Heart left ventricle (tissue), 16 donors: ENCODE measurements around the gene SPATA25. TPM values are rescaled to one million over a fixed set of nuclear protein-coding genes. Genes with fewer than 3 reads are reported as not detected.

Experiments used
- ATAC-seq, 4 donors: fragments of 200-7000 bp; cut with Tn5 transposase; one replicate each; pipeline ENCODE4 v1.9.1; 2020 to 2022; ENCODE audit warnings: moderate library complexity in 4 of 4, mild to moderate bottlenecking in 3 of 4, moderate number of reproducible peaks in 1 of 4
- DNase-seq, 5 donors: peaks; one replicate each; pipeline ENCODE4 v3.0.0-alpha.2; 2020
- H3K27ac ChIP-seq, 12 donors: fragments of 200-600 bp; sonication (generic) in 4 of 12; one replicate each; pipeline versions ENCODE4 v1.5.0 to v1.8.0; 2016 to 2022; ENCODE audit warnings: mild to moderate bottlenecking in 2 of 12
- H3K27me3 ChIP-seq, 9 donors: fragments of 200-600 bp; sonication (generic) in 2 of 9; one replicate each; pipeline versions ENCODE4 v1.5.1 to v1.8.0; 2016 to 2022; ENCODE audit warnings: mild to moderate bottlenecking in 3 of 9
- H3K36me3 ChIP-seq, 9 donors: fragments of 200-600 bp; sonication (generic) in 2 of 9; one replicate each; pipeline versions ENCODE4 v1.5.0 to v1.8.0; 2018 to 2022; ENCODE audit warnings: mild to moderate bottlenecking in 2 of 9
- H3K4me1 ChIP-seq, 12 donors: fragments of 200-600 bp; sonication (generic) in 4 of 12; one replicate each; pipeline versions ENCODE4 v1.5.0 to v1.8.0; 2016 to 2022; ENCODE audit warnings: mild to moderate bottlenecking in 3 of 12
- H3K4me3 ChIP-seq, 12 donors: fragments of 200-600 bp; sonication (generic) in 4 of 12; one replicate each; pipeline versions ENCODE4 v1.5.0 to v1.8.0; 2017 to 2022; ENCODE audit warnings: mild to moderate bottlenecking in 9 of 12, moderate library complexity in 4 of 12
- H3K9me3 ChIP-seq, 12 donors: fragments of 200-600 bp; sonication (generic) in 4 of 12; one replicate each; pipeline versions ENCODE4 v1.5.0 to v1.8.0; 2016 to 2022; ENCODE audit warnings: mild to moderate bottlenecking in 1 of 12
- POLR2A ChIP-seq, 2 donors: fragments of 450-650 bp; IDR thresholded peaks; one replicate each; pipeline ENCODE4 v1.6.1; 2017; ENCODE audit warnings: antibody characterized with exemption in 2 of 2, mild to moderate bottlenecking in 2 of 2, moderate library complexity in 2 of 2
- WGBS, 4 donors: extraction: QIAGEN DNeasy Blood & Tissue Kit in 2 of 4; methylation state at CpG; one replicate each; pipeline versions ENCODE4 v1.1.5 to v1.1.7; 2013 to 2018; 5-methylcytosine and 5-hydroxymethylcytosine counted together
- intact Hi-C, 10 donors: fragments of 100-400 bp; cut with DNase I; formaldehyde crosslinking; loops; one replicate each; pipeline versions ENCODE4 v1.11.1 to v1.14.2; 2022
- polyA plus RNA-seq, 2 donors: library from polyadenylated mRNA; stranded (reverse); fragments of 200-250 nt; gene quantifications; one replicate each; pipeline ENCODE4 v1.2.3, GENCODE V29; 2013
- total RNA-seq, 9 donors: library from RNA; depleted of rRNA in 2 of 9; stranded (reverse); fragments of >200 nt in 2 of 9; fragmentation: NEBNext Ultra II Directional in 3 of 9; extraction: Animal tissue kit (Norgen Biotek cat#: 25700) in 3 of 9; gene quantifications; one replicate each; pipeline versions ENCODE4 v1.1.0 to v1.2.4, GENCODE V29; 2016 to 2023
- TF ChIP-seq, protein P1 (sequence below), 12 donors: fragments of 200-600 bp; sonication (generic) in 4 of 12; IDR thresholded peaks; one replicate each; pipeline versions ENCODE4 v1.5.0 to v1.8.0; 2018 to 2022; ENCODE audit warnings: antibody characterized with exemption in 12 of 12, mild to moderate bottlenecking in 5 of 12
- donor health status: ischemic (EF 13 %, LVEDD 7.1; RV severe dilation, severe dysfunction).
- donor health status: healthy with polysubstance abuse.
- donor health status: DM: no; HTN: yes; CAD: no.
- donor health status: DM: no; HTN: no; CAD: no.
- donor health status: ischemic (EF 25% LVEDD 6.9; RV normal size, moderate dysfunction).
- donor health status: ischemic (EF 25% LVEDD 5.7; RV mildly dilated, moderate dysfunction).
- donor health status: healthy.
- donor health status: DM: yes; HTN: yes; CAD: no.
- donor health status: ischemic (EF 35%, LVEDD 5.7; RV mildly dilated, moderate dysfunction).
- donor health status: nonischemic (EF 11% LVEDD 7.7; RV severe dilation, severe dysfunction).
- donor health status: DM: yes; HTN: yes; CAD: no.
- donor health status: PGD.
- donor health status: ischemic (EF 29% LVEDD 5.4; RV normal size, mild dysfunction).
- donor health status: nonischemic (EF 23%, LVEDD 6.1; RV moderate dilation, normal function).

The SPATA25 gene
- total and polyA plus RNA-seq, 11 donors, result 0.58 to 4.0 (median 1.8) TPM; not detected in 2

DNA sequence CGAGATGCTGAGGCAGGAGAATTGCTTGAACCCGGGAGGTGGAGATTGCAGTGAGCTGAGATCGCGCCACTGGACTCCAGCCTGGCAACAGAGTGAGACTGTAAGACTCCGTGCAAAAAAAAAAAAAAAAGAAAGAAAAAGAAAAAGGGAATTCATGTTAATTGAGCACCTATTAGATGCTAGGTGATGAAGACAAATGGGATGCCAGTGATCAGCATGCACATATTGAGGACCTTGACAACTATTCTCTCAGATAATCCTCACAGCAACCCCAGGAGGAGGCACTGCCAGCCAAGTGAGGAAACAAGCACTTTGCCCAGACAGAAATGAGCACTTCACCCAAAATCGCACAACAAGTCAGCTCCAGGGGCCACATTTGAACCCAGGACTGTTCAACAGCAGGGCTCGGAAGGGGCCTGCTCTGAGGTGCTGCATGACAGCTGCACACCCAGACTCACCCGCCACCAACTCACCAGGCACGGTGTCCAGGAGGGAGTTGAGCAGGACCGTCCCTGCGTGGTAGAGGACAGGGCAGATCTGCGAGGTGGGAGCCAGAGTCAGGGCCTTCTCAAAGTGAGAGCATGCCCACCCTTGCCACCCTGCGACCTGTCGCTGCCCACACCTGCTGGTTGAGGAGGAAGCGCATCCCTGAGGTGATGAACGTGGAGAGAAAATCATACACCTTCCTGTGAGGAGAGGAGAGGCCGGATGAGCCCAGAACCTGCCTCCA lies 20.0 kb upstream of the SPATA25 start:
- Histone ChIP-seq H3K27ac (no peak overlapping the region), H3K36me3 (peaks cover 0 to 61% (median 33%) of the 10 kb centered on the region in 9 donors), H3K9me3 (no peaks in the 10 kb centered on the region), H3K4me1 (peaks cover 0 to 28% (median 13%) of the 10 kb centered on the region in 12 donors), H3K27me3 (peaks cover 0 to 5% (median 0%) of the 10 kb centered on the region in 9 donors), H3K4me3 (no peak overlapping the region)
- intact Hi-C loops, result no loop called here
- ATAC-seq, result no peak
- no peak for TF ChIP-seq POLR2A (IDR thresholded peaks at IDR 0.05)
- TF ChIP-seq, protein P1, sequence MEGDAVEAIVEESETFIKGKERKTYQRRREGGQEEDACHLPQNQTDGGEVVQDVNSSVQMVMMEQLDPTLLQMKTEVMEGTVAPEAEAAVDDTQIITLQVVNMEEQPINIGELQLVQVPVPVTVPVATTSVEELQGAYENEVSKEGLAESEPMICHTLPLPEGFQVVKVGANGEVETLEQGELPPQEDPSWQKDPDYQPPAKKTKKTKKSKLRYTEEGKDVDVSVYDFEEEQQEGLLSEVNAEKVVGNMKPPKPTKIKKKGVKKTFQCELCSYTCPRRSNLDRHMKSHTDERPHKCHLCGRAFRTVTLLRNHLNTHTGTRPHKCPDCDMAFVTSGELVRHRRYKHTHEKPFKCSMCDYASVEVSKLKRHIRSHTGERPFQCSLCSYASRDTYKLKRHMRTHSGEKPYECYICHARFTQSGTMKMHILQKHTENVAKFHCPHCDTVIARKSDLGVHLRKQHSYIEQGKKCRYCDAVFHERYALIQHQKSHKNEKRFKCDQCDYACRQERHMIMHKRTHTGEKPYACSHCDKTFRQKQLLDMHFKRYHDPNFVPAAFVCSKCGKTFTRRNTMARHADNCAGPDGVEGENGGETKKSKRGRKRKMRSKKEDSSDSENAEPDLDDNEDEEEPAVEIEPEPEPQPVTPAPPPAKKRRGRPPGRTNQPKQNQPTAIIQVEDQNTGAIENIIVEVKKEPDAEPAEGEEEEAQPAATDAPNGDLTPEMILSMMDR (IDR thresholded peaks at IDR 0.05), result no peak
- 94 to 96% (median 95%) methylated on average over 15 to 17 of the region's 17 CpGs for WGBS, 4 donors
- DNase-seq, result no peak

DNA sequence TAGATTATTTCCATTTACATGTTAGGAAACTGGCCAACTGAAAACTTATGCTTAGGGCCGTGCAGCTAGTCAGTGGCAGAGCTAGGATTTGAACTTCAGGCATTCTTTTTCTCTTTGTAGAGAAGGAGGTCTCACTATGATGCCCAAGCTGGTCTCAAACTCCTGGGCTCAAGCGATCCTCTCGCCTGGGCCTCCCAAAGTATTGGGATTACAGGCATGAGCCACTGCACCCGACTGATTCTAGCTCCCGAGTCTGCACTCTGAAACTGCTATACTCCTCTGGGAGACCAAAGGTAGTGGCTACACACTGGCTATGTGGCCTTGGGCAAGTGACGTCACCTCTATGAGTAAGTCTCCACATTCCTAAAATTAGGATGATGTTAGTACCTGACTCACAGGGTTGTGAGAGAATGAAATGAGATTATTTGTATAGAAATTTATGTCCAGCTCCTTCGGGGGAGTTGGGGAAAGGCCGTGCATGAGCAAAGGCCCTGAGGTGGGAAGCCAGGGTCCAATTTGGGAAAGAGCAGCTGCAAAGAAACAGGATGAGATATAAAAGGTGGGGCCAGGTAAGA lies 18.2 kb upstream of the SPATA25 start:
- H3K36me3 ChIP-seq, result peaks cover 0 to 77% (median 50%) of the 10 kb centered on the region in 9 donors
- DNase-seq (no peak), ATAC-seq (no peak)
- 88 to 93% (median 90%) methylated on average over 8 of the region's 8 CpGs for WGBS, 4 donors
- H3K9me3 ChIP-seq, result no peaks in the 10 kb centered on the region
- peaks cover 0 to 12% (median 0%) of the 10 kb centered on the region in 12 donors for H3K4me1 ChIP-seq
- H3K27ac ChIP-seq, result no peak overlapping the region
- TF ChIP-seq POLR2A (IDR thresholded peaks at IDR 0.05), result no peak
- TF ChIP-seq, protein P1 (IDR thresholded peaks at IDR 0.05), result no peak
- intact Hi-C loops, result no loop called here
- H3K27me3 ChIP-seq, result no peaks in the 10 kb centered on the region
- H3K4me3 ChIP-seq, result no peak overlapping the region

DNA sequence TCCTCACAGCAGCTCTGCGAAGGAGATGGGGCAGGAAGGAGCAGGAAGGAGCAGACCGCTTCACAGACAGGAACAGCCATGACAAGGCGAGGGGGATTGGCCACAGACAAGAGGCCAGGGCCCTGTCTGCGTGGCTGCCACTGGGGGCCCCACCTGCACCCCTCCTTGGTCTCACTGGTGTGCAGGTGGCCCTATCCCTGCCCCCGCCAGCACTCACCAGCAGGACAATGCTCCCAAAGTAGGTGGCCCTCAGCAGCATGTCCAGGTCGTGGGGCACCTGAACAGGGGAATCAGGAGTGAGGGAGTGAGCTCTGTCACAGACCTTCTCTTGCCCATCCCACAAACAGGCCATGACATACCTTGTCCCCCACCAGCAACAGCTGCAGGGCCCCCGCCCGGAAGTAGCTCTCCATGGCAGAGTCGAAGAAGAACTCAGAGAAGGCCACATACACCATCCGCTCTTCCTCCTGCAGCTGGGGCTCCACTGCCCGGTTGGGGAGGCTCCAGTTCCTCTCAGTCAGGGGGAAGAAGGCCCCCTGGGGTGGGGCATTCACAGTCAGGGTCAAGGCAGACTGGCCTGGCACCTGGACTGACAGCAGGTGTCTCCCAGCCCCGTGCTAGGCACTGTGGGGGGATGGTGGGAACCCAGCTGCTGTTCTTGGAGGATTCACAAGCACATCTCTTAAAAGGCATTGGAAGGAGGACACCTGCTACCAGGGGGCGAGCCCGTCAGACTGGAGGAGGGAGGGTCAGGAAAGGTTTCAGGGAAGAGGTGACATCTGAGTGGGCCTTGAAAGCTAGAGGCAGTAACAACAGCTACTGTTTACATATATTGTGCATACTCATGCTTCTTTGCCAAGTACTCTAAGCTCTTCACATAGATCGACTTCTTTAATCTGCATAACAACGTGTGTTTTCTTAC lies 17.4 kb upstream of the SPATA25 start:
- Histone ChIP-seq H3K4me1 (peaks cover 0 to 6% (median 0%) of the 10 kb centered on the region in 12 donors), H3K4me3 (no peak overlapping the region), H3K27me3 (no peaks in the 10 kb centered on the region), H3K9me3 (no peaks in the 10 kb centered on the region), H3K27ac (no peak overlapping the region), H3K36me3 (peaks cover 0 to 84% (median 55%) of the 10 kb centered on the region in 9 donors)
- no peak for TF ChIP-seq POLR2A (IDR thresholded peaks at IDR 0.05)
- TF ChIP-seq, protein P1 (IDR thresholded peaks at IDR 0.05), result no peak
- WGBS, 4 donors, result 84 to 89% (median 87%) methylated on average over 14 to 16 of the region's 16 CpGs
- ATAC-seq (peak in 1 of 4 donors; percentile 12), DNase-seq (peak in 1 of 5 donors; percentile 15)
- intact Hi-C loops, result no loop called here
